GM18868 (cell line): ENCODE data around the gene BRIP1.
"Not testable (repeated sequence)": the region's sequence is repeated elsewhere in the genome, so short reads cannot be mapped to it uniquely, and the experiment has no call there.

Experiments
- ATAC-seq: cut with Tn5 transposase; IDR thresholded peaks from one replicate; pipeline ENCODE4 v1.9.1; 2021; ENCODE audit warnings: mild to moderate bottlenecking, moderate library complexity; ENCODE audit not compliant: unreplicated experiment

The BRIP1 gene

GRCh38 chr17:61670691-61671090 is 192.6 kb downstream of the BRIP1 start:
- no peak for ATAC-seq

- ATAC-seq, result no peak
Observed at GRCh38 chr17:61669522-61669921, 193.8 kb downstream of the BRIP1 start.

DNA sequence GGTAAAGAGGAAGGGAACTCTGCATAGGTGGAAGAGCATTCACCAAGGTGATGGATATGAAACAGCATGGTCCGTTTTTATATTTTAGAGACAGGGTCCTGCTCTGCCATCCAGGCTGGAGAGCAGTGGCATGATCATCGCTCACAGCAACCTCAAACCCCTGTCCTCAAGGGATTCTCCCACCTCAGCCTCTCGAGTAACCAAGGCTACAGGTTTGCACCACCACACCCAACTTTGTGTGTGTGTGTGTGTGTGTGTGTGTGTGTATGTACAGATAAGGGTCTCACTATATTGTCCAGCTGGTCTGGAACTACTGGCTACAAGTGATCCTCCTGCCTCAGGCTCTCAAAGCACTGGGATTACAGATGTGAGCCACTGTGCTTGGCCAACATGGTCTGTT is 194.8 kb downstream of the BRIP1 start:
- ATAC-seq, result no peak

DNA sequence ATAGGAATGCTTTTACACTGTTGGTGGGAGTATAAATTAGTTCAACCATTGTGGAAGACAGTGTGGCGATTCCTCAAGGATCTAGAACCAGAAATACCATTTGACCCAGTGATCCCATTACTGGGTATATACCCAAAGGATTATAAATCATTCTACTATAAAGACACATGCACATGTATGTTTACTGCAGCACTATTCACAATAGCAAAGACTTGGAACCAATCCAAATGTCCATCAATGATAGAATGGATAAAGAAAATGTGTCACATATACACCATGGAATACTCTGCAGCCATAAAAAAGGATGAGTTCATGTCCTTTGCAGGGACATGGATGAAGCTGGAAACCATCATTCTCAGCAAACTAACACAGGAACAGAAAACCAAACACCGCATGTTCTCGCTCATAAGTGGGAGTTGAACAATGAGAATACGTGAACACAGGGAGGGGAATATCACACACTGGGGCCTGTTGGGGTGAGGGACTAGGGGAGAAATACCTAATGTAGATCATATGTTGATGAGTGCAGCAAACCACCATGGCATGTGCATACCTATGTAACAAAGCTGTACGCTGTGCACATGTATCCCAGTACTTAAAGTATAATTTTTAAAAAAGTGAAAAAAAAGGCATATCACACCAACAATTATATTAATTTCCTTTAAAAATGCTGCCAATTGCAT is 196.8 kb downstream of the BRIP1 start:
- ATAC-seq, result not testable (repeated sequence)

- no peak for ATAC-seq
Observed at GRCh38 chr17:61663310-61663709, 200.0 kb downstream of the BRIP1 start.

DNA sequence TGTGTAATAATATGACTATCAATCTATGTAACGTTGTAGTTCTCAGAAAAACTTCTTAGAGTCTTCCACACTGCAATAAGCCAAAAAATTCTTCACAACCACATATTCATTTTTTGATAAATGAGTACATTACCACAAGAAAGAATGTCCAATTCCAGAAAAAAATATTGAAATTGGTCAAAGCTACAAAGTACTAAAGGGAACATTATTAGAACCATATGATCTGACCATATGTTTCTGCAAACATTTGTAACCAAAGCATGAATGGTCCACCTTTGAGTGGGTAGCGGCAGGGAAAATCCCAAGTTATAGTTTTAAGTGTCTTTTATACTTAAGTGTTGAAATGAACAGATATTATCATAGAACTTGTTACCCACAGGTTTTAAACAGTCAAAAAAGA is 200.6 kb downstream of the BRIP1 start:
- no peak for ATAC-seq

- no peak for ATAC-seq
Observed at GRCh38 chr17:61662186-61662585, 201.1 kb downstream of the BRIP1 start.

DNA sequence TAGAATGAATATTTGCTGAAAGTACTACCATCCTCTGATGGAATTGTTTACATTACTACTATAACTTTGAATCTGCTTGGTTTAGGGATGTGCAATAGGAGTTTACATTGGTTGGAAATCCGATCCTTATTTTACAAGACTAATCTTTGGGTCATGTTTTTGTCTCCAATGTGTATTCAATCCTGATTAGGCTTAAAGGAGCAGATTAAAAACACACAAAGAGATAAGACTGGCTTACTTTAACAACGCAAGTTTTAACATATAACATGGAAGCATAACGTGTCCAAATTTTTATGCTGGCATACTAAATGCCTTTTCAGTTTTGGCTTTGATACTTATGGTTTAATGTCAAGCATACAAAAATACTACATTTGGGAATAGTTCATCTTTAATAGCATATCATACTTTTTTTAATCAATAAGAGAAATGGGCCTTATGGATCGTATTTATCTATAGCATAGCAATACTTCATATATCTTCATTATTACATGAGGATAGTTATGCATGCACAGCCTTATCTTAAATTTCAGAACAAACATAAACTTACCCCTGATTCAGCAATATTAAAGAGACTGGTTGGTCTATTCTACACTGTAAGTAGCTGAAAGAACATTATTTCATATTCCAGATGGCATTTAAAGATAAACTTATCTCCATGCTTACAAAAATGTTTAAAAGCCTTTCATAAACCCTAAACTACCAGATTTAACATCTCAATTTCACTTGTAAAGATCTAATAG is 202.4 kb downstream of the BRIP1 start:
- no peak for ATAC-seq

DNA sequence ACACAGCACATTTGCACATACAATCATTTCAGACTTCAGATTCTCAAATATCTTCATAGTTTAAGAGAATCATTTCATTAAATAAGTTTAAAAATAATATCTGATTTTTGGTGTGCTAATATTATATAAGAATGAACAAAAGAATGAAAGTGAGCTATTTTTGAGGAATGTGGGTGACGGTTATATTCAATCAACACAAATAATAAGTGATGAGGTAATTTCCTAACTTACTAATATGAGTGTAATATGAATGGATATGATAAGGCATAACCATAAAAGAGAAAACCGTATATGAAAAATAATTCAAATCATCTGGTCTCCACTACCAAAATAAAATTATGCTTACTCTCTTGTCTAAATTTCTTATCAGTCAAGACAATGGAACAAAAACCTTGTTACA is 203.9 kb downstream of the BRIP1 start:
- ATAC-seq, result no peak

- ATAC-seq, result no peak
Observed at GRCh38 chr17:61658183-61658582, 205.1 kb downstream of the BRIP1 start.

- ATAC-seq, result no peak
Observed at GRCh38 chr17:61657338-61657737, 206.0 kb downstream of the BRIP1 start.

DNA sequence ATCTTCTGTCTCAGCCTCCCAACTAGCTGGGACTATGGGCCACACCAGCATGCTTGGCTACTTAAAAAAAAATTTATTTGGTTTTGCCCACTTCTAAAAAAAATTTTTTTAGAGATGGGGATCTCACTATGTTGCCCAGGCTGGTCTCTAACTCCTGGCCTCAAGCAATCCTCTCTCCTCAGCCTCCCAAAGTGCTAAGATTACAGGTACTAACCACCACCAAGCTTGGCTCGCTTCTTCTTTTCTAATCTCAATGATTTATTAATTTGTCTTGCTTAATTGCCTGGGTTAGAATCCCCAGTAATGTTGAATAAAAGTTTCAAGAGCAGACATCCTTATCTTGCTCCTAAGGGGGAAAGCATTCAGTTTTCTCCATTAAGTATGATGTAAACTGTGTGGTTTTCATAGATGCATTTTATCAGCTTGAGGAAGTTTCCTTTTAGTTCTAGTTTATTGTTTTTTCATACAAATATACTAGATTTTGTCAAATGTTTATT is 206.6 kb downstream of the BRIP1 start:
- ATAC-seq, result no peak

GRCh38 chr17:61650749-61651148 is 212.6 kb downstream of the BRIP1 start:
- ATAC-seq, result no peak

GRCh38 chr17:61648587-61648986 is 214.7 kb downstream of the BRIP1 start:
- ATAC-seq, result no peak

DNA sequence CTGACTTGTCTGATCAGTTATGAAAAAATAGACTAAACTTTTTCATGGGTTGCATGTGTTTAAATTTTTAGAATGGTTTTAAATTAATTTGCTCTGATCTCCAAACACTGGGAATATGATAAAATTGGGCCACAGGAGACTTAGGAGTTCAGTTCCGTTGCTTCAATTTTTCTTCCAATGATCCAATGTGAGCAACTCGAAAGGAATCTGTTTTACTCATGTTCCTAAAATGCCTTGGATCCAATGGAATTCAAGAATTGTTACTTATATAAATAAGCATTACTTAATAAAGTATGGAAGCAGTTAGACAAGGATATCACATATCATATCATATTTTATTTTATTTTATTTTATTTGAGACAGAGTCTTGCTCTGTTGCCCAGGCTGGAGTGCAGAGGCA is 216.3 kb downstream of the BRIP1 start:
- ATAC-seq, result no peak

DNA sequence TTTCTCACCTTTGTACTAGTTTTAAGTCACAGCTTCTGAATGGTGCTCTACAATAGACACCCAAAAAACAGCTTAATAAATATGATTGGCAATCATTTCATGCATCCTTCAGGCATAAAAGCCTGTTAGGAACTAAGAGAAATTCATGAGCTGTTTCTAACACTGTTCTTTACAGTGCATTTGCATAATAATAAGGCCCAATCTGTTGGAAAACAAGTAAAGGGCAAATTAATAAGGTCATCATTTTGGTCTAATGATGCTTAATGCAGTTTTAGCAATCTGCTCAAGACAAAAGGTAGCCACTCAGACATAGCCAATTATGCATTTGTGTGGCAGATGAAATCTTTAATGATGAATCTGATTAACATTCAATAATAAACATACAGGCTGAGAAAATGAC is 216.8 kb downstream of the BRIP1 start:
- no peak for ATAC-seq

DNA sequence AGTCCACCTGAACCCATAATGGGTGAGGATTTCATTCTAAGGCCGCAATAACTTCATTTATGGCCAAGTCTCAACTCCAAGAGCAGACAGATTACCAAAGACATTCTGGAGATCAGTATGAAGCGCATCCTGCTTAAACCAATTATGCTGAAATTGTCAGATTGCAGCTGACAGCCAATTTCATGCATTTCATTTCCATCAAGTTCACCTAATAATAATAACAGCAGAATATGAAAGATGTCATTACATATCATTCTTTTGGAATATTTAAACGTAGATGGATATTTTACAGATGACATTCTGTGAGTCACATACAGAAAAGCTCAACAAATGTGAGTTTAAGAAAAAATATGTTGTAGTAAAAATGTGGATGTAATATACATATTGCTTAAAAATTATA is 217.4 kb downstream of the BRIP1 start:
- ATAC-seq, result no peak

DNA sequence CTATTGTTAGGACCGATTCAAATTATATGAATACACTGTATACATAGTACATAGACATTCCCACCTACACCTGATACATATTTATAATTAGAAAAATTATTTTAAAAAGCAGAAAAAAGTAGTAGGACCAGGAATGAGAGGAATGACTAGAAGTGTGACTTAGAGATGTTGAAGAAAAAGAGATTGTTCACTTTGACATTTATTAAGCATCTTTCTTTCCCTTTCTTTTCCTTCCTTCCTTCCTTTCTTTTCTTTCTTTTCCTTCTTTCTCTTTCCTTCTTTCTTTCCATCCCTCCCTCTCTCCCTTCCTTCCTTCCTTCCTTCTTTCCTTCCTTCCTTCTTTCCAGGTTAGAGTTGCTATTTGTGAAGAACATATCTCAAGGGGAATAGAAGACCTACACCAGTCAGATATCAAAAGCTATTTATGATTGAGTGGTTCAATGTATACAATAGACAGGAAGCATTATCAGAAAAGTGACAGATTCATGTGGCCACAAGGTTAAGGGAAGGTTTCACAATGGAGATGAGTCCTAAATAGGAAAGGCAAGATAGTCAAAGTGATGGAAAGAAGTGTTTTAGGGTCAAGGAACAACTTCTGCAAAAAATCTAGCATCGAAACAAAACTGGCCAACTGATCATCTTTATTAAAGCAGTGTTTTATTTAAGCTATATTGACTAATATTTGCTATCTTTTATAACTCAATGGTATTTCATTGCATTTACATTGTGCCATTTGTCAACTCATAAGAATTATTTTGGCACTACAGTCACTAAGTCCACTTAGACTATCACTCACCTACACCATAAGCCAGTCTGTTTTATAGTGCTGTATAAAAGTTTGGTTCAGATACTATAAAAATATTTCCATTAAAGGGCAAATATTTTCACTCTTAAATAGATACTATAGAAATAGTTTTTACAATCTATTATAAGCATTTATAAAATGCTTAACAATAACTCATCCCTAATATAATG is 218.2 kb downstream of the BRIP1 start:
- no peak for ATAC-seq

- ATAC-seq, result no peak
Observed at GRCh38 chr17:61642768-61643167, 220.6 kb downstream of the BRIP1 start.

DNA sequence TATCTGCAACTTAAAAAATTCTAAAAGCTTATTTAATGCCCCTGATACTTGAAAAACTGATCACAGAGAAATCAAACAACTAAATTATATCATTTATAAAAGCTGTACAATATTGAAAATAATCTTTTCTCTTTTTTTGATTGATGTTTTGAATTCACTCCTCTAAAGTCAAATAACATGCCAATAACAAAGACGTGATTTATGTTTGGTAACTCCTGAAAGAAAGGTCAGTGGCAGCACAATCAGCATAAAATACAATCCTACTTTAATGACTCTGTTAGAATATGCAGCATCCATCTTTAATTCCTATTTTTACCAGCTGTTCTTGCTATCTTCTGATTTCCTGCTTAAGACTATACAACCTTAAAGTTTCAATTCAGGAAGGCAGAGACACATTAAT is 221.6 kb downstream of the BRIP1 start:
- ATAC-seq, result no peak

GRCh38 chr17:61641084-61641483 is 222.2 kb downstream of the BRIP1 start:
- no peak for ATAC-seq
